IPS-15b (cell line): ENCODE data around the gene ARAP2.

Experiments
- H3K27me3 ChIP-seq: one replicate; pipeline ENCODE4 v1.6.1; 2013; ENCODE audit warnings: low read length; ENCODE audit not compliant: control insufficient read depth, insufficient read depth
- H3K36me3 ChIP-seq: one replicate; pipeline ENCODE4 v1.6.1; 2013; ENCODE audit warnings: low read length; ENCODE audit not compliant: control insufficient read depth, insufficient read depth
- H3K4me1 ChIP-seq: one replicate; pipeline ENCODE4 v1.6.1; 2013; ENCODE audit warnings: mild to moderate bottlenecking, low read length; ENCODE audit not compliant: control insufficient read depth, insufficient read depth
- H3K4me3 ChIP-seq: one replicate; pipeline ENCODE4 v1.5.1; 2013; ENCODE audit warnings: low read depth, low read length
- H3K9ac ChIP-seq: one replicate; pipeline ENCODE4 v1.6.1; 2013; ENCODE audit warnings: low read depth, mild to moderate bottlenecking, low read length
- H3K9me3 ChIP-seq: one replicate; pipeline ENCODE4 v1.6.1; 2013; ENCODE audit warnings: mild to moderate bottlenecking, low read length; ENCODE audit not compliant: control insufficient read depth, insufficient read depth

ARAP2 gene

DNA sequence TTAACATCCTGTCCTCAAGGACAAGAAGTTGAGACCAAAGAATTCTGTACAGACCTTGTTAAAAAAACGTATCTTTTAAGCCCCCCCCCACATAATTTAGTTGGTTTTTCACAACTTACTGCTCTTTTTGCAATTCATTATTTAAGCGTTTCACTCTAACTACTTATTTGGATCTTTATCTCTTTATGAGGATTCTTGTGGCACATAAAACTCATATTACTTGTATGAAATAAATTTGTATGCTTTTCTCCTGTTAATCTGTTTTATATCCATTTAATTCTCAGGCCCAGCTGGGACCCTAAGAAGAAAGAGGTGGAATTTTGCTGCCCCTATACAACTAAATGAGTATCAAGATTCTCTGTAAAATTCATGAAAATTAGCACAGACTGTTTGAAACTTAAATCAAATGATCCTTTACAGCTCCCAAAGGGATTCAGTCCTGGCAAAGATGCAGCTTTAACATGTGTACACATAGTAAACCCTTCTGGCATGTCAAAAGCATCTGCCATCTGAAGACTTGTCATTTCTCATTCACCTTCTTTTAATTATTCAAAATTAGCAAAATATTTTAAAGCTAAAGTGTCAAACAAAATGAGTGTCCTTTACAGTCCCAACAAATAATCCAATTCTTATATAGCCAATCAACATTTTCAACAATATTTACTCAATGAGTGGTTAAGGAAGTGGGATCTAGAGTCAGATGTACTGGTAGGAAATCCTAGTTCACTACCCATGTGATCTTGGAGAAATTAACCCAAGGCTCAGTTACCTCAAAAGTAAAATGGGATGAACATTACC lies 17.7 kb downstream of the ARAP2 start:
- Histone ChIP-seq H3K27me3 (no peaks in the 10 kb centered on the region), H3K9ac (no peak overlapping the region), H3K9me3 (no peaks in the 10 kb centered on the region), H3K36me3 (no peaks in the 10 kb centered on the region), H3K4me1 (no peaks in the 10 kb centered on the region), H3K4me3 (no peak overlapping the region)

DNA sequence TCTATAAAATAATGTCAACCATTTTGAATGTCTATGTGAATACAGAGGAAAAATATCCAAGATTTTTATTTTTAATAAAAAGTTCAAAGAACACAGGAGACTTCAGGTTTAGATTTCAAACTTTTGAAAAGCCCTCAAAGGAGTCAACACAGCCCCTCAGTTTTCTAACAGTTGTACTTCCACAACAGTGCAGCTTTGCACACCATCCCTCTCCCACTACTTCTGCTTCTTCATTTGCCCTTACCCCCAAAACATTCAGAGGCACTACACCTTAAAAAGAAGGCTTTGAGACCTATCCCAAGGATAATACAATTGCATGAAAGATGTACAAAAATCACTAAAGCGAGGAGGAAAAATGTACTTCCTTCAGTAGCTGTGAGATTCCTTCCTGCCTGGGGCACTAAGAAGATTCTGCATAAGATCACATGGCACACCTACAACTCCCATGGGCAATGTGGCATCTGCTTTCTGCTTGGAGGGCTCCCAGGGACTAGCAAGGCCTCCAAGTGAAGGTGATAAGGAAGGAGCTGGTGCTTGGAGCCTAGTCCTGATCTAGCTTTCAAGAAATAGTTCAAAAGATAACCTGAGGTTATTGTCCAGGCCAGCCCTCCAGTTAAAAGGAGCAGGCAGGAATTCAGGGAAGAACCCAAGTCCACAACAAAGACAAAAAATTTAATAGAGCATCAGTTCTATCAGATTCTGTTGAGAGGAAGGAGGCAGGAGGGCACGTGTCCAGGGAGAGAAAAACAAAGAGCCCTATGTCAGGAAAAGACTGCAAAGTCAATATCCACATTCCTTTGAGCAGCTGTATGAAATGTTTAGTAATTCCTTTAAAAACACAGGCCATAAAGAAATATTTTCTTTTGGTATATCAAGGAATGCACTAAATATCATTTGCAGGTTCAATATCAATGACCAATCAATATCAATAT lies 19.1 kb downstream of the ARAP2 start:
- Histone ChIP-seq H3K9me3 (no peaks in the 10 kb centered on the region), H3K4me3 (no peak overlapping the region), H3K27me3 (no peaks in the 10 kb centered on the region), H3K36me3 (no peaks in the 10 kb centered on the region), H3K9ac (no peak overlapping the region), H3K4me1 (no peaks in the 10 kb centered on the region)

DNA sequence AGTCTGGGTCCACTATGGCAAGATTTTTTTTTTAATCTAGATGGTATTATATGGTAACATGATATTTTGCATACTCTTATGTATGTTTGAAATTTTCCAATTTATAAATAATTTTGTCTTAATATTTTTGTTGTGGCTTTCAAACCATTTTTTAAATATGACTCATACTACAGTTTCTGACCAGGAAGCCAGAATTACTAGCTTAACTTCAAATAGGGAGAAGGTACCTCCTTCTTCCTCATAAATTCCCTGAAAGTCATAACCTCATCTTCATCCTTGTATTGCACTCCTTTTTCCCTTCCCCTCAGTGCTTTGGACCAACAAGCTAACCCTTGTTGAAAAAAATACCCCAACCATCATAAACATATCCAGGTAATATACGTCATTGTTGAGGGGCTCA lies 21.6 kb downstream of the ARAP2 start:
- Histone ChIP-seq H3K9me3 (no peaks in the 10 kb centered on the region), H3K36me3 (no peaks in the 10 kb centered on the region), H3K27me3 (no peaks in the 10 kb centered on the region), H3K4me1 (no peaks in the 10 kb centered on the region), H3K4me3 (no peak overlapping the region), H3K9ac (no peak overlapping the region)

DNA sequence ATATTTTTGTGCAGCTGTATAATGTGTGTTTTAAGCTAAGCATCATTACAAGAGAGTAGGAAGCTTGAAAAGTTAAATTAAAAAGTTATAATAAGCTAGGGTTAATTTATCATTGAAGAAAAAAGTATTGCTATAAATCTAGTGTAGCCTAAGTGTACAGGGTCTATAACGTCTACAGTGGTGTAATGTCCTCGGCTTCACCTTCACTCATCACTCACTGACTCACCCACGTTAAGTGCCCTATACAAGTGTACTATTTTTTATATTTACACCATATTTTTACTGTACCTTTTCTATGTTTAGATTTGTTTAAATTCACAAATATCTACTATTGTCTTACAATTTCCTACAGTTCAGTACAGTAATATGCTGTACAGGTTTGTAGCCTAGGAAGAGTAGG lies 23.5 kb downstream of the ARAP2 start:
- H3K4me3 ChIP-seq = no peak overlapping the region
- H3K9me3 ChIP-seq = no peaks in the 10 kb centered on the region
- no peak overlapping the region for H3K9ac ChIP-seq
- no peaks in the 10 kb centered on the region for H3K27me3 ChIP-seq
- H3K36me3 ChIP-seq = no peaks in the 10 kb centered on the region
- no peaks in the 10 kb centered on the region for H3K4me1 ChIP-seq

DNA sequence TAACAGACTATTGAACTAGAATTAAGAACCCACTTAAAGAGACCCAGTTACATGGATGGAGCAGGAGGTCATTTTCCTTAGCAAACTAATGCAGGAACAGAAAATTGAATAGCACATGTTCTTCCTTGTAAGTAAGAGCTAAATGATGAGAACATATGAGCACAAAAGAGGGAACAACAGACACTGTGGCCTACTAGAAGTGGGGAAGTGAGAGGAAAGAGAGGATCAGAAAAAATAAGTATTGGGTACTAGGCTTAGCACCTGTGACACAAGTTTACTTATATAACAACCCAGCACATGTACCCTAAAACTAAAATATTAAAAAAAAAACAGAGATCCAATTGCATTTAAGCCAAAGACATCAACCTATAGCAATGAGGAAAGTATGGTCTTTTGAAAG lies 26.2 kb downstream of the ARAP2 start:
- no peaks in the 10 kb centered on the region for H3K27me3 ChIP-seq
- no peak overlapping the region for H3K9ac ChIP-seq
- H3K36me3 ChIP-seq = no peaks in the 10 kb centered on the region
- no peaks in the 10 kb centered on the region for H3K9me3 ChIP-seq
- H3K4me3 ChIP-seq = no peak overlapping the region
- no peaks in the 10 kb centered on the region for H3K4me1 ChIP-seq

DNA sequence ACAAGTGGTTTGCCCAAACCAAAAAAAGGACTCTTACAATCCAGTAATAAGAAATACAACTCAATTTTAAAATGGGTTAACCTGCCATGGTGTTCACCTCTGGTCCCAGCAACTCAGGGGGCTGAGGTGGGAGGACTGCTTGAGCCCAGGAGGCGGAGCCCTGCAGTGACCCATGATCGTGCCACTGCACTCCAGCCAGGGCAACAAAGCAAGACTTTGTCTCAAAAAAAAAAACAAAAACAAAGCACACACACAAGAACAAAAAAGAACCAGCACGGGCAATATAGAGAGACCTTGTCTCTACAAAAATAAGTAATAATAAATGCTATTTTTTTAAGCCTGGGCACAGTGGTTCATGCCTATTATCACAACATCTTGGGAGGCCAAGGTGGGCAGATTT lies 28.7 kb downstream of the ARAP2 start:
- Histone ChIP-seq H3K4me1 (no peaks in the 10 kb centered on the region), H3K27me3 (no peaks in the 10 kb centered on the region), H3K4me3 (no peak overlapping the region), H3K9ac (no peak overlapping the region), H3K9me3 (no peaks in the 10 kb centered on the region), H3K36me3 (no peaks in the 10 kb centered on the region)

DNA sequence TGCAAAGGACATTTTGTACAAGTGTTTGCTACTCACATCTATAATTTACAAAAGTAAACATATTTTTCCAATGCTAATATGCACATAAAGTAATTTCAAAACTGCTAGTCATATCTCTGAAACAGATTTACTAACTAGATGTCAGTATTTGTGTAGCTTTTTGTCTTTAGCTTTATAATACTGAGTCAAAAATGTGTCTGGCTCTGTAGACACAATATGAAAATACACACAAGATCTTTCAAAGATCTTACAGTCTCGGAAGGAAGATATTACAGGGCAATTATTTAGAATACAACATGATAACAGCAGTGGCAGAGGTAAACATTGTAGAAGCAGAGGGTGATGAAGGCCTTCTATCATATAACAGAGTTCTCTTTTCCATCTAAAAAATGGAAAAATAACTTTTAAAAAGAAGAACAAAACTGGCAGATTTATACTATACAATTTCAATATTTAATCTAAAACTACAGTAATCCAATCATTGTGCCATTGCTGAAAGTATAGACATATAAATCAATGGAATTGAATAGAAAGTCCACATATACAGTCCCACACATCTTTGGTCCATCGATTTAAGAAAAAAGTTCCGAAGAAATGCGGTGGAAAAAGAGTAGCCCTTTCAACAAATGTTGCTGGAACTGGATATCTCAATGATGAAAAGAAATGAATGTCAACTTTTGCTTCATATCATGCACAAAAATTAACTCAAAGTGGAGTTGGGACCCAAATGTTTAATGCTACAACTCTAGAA lies 29.4 kb downstream of the ARAP2 start:
- Histone ChIP-seq H3K27me3 (no peaks in the 10 kb centered on the region), H3K4me1 (no peaks in the 10 kb centered on the region), H3K9me3 (no peaks in the 10 kb centered on the region), H3K9ac (no peak overlapping the region), H3K4me3 (no peak overlapping the region), H3K36me3 (no peaks in the 10 kb centered on the region)

DNA sequence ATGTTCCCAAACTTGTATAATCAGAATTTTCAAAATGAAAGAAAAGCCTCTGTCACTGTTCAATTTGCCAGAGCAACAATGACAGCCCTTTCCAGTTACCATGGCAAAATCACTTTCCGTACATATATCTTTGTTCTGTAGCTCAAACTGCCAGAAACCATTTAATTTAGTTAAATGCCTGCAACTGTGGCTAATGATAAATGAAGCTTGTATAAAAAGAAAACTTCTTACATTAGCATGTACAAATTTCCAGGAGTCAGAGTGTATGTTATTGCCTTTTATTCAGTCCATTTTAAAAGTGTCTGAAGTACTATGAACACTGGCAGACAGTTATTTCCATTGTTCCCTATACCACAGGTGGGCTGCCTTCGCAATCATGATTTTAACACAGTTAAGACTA lies 30.3 kb downstream of the ARAP2 start:
- H3K4me1 ChIP-seq = no peaks in the 10 kb centered on the region
- no peaks in the 10 kb centered on the region for H3K36me3 ChIP-seq
- no peak overlapping the region for H3K9ac ChIP-seq
- no peaks in the 10 kb centered on the region for H3K9me3 ChIP-seq
- no peaks in the 10 kb centered on the region for H3K27me3 ChIP-seq
- H3K4me3 ChIP-seq = no peak overlapping the region

DNA sequence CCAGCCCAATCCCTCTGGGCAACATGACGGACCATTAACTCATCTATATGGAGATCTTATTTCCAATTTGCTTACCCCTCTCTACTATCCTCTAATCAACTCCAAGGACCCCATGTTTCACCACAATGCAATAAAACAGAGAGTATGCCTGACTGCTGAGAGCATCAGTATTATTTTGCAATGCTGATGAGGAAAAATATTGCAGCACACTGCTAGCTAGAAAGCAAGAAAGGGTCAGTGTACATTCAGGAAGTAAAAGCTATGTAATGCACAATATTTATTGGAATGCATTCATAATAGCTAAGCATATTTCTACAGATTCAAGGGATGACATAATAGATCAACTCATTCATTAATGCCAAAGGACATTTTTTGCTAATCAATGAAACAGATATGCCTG lies 33.2 kb downstream of the ARAP2 start:
- Histone ChIP-seq H3K27me3 (no peaks in the 10 kb centered on the region), H3K9ac (no peak overlapping the region), H3K36me3 (no peaks in the 10 kb centered on the region), H3K4me1 (no peaks in the 10 kb centered on the region), H3K9me3 (no peaks in the 10 kb centered on the region), H3K4me3 (no peak overlapping the region)

DNA sequence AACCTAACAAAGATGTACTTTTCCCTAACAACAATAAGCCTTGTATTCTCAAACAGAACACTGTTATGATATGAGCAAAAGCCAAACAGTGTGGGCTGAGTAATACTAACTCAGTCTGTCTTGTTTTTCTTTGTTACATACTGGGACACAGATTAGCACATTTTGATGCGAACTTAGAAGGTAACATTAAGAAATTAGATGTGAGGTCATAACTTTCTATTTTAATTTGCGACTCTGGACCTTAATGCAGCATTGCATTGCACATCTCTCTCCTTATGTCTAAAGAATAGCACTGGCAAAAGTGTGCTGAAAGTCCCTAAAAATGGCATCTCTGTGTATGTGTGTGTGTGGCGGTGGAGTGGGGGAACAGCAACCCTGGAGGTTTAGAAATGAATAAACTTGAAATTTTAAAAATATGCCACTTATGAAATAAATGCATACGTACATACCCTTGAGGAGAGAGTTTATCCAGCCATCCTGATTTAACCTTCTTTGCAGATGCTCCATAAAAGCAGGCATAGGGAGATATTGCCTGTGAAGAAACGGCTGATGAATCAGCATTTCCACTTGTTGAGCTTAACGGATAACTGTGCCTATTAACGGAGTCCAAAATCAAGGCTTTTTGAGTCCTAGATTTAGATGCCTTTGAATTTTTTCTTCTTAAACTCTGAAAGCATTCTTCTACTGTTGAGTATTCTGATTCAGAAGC lies 34.2 kb downstream of the ARAP2 start:
- Histone ChIP-seq H3K36me3 (no peaks in the 10 kb centered on the region), H3K4me3 (no peak overlapping the region), H3K27me3 (no peaks in the 10 kb centered on the region), H3K9ac (no peak overlapping the region), H3K4me1 (no peaks in the 10 kb centered on the region), H3K9me3 (no peaks in the 10 kb centered on the region)

DNA sequence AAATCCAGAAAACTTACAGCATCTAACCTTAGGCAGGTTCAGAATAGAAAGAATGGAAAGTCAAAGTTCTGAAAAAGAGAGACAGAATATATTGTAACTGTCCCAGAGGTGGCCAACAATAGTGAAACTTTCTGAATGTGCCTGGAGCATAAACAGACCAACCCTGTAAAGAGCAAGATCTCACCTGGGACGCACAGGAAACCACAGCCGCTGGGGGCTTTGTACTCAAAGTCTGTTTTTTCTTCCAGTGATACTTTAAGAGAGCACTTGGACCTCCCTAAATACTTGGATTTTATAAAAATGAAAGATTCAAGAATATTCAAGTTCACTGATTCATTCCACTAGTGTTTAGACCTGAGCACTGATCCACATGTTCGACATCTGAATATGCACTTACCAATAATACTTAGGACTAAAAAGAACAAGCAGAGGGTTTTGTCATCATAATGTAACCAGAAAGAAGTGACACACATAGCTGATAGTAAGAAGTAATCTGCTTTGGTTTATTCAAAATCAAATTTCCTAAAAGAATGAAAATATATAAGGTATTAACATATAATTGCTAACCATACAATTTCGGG lies 35.3 kb downstream of the ARAP2 start:
- H3K4me1 ChIP-seq = no peaks in the 10 kb centered on the region
- no peaks in the 10 kb centered on the region for H3K9me3 ChIP-seq
- no peaks in the 10 kb centered on the region for H3K27me3 ChIP-seq
- H3K36me3 ChIP-seq = no peaks in the 10 kb centered on the region
- H3K4me3 ChIP-seq = no peak overlapping the region
- H3K9ac ChIP-seq = no peak overlapping the region
